Femur (tissue), 1 donor: ENCODE measurements around the gene CNIH2.

ENCODE experiments used
- DNase-seq: peaks from one replicate; pipeline ENCODE4 v3.0.0-alpha.2; 2017

CNIH2 gene

DNA sequence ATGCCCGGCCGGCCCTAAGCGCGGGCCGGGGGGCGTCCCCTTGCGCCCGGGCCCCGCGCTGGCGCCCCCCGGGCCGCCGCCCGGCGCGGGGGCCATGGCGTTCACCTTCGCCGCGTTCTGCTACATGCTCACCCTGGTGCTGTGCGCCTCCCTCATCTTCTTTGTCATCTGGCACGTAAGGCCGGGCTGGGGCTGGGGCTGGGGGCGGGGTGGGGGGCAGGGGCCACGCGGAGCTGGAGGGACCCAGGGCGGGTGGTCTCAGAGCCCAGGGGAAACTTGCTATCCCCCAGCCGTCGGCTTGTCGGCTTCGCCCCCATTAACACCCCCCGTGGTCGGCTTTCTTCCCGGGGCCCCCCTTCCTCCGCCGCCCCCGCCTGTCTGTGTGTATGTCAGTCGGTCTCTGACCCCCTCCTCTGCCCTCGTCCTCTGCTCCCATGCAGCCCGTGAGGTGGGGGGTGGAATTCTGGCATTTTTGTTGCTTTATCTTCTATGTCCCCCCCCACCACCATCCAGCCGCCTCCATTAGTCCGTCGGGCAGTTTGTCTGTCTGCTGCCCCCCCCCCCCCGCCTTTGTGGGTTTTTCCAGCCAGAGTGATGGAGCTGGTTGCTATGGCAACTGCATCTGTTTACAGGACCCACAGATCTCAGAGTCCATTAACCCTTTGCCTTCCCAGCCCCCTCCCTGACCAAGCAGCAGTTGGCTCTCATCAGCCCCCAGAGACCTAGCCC is 552 bp downstream of the CNIH2 start:
- DNase-seq = no peak

DNA sequence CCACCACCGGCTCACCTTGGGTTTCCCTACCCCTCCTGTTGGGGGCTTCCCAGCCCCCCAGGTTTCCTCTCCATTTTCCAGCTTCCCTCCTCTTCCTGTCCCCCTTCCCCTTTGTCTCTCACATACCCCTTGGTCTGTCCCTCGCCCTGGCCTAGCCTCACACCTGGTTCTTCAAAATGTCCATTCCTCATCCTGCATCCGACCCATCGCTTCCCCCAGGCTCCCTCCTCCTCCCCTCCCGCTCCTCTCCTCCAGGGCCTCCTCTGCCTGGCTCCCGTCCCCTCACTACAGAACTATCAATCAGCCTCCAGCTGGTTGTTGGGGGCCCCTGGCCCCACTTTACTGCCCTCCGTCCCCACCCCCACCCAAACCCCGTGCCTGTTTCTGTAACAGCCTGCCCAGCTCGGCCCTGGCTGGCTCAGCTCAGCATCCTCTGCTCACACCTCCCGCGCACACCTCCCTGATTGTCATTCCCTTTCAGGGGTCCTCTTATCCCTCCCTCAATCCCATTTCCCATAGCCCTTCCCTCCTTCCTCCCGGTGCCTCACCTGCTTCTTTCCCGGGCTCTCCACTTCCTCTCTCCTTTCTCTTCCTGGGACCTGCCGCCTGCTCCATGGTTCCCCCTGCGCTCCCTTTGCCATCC is 1.2 kb downstream of the CNIH2 start:
- no peak for DNase-seq

DNA sequence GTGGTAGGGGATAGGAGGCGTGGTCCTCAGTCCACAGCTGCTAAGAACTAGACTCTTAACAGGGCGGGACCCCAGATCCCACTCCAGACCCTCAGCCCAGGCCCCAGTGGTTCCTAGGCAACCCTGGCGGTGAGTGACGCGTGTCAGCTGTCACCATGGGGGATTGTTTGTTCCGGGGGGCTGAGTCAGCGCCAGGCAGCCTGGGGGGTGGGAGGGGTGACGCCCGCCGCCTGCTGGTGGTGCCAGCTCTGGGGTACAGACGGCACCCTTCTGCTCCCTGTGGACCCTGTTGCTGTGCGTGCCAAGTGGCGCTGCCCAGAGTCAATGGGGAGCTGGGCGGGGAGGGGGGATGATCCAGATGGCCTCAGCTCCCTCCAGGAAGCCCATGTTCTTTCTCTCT is 2.5 kb downstream of the CNIH2 start:
- DNase-seq = no peak

DNA sequence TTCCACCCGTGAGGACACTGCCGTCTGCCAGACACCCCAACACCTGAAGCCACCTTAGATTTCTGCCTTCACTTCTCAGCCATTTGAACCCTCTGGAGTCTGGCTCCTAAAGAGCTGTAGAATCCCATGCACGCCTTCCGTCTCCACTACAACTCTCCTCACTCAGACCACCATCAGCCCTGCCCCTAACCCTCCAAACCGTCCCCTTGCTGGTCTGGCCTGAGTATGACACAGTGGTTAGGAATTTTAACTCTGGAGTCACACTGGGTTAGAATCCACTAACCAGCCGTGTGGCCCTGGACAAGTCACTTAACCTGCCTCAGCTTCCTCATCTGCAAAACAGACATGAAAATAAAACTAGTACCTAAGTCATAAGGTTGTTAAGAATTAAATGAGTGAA is 3.0 kb downstream of the CNIH2 start:
- DNase-seq = no peak

DNA sequence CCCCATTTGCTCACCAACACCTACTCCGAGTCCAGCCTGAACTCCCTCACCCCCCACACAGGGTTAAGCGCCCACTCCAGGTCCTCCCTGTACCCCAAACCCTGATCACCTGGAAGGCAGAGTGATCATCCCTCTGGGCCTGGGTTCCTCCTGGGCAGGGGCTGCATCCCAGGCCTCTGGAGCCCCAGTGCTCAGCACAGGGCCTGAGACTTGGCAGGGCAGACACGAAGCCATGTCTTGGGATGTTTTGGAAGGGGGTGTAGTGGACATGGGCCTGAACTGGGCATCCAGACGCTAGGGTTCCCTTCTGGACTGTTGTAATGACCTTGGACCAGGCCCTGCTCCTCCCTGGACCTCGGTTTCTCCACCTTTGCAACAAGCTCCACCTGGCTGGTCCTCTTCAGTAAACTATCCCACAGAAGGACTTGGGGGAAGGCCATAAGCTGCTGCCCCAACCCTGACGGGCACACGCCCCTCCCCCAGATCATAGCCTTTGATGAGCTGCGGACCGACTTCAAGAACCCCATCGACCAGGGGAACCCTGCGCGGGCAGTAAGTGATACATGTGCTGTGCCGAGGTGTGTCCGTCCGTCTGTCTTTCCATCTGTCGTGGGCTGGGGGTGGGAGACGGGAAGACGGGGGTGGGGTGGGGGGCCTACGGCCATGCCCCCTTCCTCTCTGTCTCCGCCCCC is 3.9 kb downstream of the CNIH2 start:
- DNase-seq = no peak

DNA sequence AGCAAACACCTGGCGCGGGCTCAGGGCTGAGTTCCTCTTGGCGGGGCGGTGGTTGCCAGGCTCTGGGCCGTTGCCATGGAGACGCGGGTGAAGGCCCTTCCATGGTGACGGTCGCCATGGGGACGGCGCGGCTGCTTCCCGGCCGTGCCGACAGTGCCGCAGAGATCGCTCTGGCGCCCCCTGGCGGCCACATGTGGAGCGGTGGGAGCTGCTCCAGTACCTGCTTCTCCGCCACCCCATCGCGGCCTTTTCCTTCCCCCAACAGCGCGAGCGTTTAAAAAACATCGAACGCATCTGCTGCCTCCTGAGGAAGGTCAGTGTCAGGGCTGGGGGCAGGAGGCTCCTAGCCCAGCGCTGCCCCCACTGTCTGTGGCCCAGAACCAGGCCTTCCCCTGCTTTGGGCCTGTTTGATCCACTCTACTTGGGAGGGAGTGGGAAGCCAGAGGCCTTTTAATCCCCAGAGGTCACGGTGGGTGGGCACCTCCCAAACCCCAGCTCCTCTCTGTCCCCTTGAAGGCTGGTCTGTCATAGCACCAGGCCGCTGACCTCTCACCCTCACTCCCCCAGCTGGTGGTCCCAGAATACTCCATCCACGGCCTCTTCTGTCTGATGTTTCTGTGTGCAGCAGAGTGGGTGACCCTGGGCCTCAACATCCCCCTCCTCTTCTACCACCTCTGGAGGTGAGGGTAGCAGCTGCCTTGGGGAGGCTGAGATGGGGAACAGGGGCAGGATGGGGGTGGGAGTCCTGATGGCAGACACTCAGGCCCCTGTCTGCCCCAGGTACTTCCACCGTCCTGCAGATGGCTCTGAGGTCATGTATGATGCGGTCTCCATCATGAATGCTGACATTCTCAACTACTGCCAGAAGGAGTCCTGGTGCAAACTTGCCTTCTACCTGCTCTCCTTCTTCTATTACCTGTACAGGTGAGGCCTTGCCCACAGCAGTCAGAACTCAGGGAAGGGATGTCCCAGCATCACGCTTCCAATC is 4.8 kb downstream of the CNIH2 start:
- DNase-seq = peak; percentile 98

DNA sequence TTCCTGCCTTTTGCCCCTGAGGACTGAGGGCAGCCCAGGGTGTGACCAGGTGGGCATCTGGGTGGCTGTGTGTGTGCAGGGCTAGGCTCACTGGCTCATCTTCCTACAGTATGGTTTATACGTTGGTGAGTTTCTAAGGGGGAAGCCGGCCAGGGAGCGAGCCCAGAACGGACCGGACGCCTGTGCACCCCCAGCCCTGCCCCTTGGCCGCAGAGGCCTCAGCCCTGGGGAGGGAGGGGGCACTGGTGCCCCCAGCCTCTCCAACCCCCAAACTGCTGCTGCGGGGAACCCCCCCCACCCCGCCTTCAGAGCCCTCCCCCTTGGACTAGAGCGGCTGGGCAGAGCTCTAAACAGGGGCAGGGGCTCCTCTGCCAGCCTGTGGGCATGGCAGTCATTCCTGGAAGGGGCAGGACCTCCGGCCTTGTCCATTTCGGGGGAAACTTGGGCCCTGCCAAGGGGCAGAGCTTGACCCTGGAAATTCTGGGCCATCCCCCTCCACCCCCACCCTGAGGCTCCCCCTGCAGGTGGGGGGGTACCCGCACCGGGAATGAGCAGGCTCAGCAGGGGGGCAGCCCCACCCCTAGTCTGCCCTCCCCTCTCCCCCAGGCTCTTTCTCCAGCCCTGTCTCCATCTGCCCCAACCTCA is 5.6 kb downstream of the CNIH2 start:
- DNase-seq = no peak

DNA sequence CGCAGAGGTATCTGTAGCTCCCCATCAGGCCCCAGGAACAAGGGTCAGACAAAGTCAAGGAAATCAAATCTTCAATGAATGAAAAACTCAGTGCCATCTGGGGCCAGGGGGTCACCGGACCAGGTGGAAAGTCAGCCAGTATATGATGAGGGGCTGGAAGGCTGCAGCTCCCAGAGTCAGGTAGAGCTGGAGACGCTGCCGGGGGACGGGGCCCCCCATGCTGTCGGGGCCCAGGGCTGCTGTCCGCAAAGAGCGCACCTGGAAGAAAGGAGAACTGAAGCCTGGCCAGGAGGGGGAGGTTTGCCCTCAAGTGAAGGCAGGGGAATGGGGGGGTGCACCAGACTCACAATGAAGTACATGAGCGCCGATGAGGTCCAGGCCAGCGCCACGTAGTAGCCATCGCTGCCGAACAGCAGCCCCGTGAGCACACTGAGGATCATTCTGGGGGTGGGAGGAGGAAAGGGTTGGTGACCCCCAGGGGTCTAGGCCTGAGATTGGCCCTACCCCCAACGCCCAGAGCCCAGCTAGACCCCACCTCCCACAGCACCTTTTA is 6.6 kb downstream of the CNIH2 start:
- DNase-seq = no peak

DNA sequence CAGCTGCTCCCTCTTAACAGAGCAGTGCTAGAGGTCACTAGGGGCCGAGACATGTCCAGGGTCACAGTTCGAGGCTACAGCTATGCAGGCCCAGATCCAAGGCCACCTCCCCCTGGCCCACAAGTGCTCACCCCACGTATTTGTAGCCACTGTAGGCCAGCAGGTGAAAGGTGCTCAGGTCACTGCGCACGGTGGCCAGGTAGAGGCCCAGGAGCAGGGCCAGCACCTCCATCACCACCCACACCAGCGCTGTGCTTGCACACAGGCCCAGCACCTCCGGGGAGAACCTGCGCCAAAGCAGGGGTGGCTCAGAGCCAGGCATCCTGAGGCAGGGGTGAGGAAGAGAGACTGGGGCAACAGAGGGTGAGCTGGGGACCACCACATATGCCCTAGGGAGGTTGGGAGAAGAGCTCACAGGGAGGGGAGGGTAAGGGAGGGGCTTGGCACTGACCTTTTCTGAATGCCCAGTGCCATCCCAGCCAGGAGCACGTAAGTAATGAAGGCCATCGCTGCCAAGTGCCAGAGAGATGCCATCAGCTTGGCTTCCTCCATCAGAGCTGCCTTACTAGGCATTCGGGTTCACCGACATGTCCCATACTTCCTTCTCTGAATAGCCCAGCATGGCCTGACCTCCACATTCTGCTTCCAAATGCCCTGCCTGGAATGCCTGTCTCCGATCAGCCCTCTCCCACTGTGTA is 7.4 kb downstream of the CNIH2 start:
- peak; percentile 49 for DNase-seq

DNA sequence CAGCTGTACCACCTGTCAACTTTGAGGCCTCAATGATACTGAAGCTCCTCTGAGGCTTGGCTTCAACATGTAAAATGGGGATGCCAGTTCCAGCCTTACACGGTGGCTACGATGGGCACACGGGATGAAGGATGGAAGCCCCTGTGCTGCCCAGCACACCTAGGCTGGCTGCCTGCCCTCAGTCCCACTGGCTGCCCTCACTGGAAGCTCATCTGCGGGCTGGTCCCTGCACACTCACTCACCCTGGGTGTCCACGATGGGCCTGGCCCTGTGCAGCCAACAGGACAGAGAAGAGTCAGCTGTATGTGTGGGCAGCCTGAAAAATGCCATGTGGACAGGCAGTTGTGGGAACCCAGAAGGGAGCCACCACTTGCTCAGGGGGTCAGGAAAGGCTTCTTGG is 8.7 kb downstream of the CNIH2 start:
- peak; percentile 24 for DNase-seq

DNA sequence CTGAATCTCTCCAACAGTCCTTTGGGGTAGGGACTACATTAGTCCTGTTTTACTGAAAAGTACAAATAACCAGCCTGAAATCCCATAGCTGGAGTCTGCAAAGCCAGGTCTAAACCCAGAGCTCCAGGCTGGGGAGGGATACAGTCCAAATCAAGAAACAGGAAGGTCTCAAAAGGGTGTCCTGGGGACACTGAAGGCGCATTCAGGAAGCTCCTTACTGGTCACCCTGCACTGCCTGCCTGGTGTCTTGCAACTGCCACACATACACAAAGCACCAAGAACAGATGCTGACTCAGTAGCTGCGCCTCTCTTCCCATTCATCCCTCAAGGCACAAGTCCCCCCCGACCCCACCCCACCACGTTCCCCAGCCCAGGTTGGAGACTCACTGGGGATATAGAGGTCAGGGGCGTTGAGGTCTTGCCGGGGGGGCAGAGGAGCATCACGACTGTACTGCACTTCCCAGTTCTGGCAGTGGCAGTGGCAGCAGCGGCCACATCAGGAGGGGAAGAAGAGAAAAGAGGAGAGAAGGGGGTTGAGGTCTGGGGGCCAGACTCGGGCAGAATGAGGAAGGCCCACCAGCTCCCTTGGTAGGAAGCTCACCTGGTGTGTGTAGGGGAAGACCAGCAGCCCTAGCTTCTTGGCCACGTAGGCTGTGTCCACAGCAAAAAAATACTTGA is 9.4 kb downstream of the CNIH2 start:
- DNase-seq = peak; percentile 26

DNA sequence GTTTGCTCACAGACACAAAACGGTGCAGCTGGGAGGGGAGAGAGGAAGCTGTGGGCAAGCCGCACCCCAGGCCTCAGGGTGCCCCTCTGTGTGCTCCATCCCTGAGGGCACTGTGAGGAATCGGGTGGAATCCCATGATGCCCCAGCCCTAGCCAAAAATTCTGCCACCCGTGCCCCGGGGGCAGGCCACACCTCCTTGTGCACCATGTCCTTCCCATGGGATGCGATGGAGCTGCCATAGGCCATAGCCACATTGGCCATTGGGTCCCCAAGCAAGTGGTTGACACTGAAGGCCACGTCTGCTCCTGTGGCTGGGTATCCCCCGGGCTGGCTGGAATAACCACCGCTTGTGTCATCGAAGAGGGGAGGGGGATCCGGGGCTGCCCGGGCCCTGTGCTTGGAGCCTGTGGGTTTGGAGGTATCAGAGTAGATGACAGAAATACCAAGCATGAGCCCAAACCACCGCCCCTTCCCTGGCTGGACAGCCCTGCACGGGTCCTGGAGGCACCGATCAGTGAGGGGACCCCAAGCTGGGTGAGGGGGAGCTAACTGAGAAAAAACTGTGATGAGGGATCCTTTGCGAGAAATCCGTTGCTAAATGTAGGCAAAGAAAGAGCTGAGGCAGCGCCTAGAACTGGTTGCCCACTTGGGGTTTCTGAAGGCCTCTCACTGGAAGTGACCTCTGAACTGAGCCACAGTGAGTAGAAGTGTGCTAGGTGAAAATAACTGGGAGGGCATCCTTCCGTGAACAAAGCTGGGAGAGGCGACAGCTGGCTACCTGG is 10.1 kb downstream of the CNIH2 start:
- peak; percentile 48 for DNase-seq

DNA sequence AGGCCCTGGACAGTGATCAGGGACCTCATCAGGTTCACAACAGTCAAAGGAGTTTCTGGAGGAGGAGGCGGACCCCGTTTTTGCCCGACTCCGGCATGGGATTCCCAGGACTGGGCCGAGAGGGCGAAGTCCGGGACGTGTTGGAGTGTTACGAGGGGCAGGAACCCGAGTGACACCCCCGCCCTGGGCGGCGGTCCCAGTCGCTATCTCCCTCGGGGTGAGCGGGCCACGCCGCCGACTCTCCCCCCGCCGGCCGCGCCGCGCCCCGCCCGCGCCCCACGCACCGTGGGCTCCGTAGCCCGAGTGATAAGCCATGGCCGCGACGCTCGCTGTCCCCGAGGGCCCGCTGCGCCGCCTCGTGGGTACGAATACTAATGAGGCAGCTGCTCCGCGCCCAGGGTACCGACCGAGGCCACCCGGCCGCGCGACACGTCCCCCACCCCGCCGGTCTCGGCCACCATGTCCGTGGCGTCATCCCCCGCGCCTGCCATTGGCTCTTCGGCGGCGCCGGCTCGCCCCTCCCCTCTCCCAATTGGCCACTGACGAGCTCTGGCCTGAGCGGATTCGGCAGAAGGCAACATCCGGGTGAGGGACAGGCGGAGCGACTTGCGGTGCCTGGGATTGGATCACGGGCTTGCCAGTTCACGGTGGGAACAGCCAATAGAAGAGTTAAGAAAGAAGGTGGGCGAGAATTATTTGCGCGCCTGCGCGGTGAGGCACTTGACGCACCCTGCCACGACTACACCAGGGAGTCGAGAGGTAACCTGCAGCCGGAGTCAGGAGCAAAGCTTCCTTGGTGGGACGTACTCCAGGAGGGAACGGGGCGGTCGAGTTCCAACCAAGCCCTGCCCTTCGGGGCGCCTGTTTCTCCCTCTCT is 10.9 kb downstream of the CNIH2 start, which contains the start of gene YIF1A:
Gene YIF1A, minus strand, starts transcription at position 473 of the 877 bp plus-strand sequence. Its CDS starts 158 bp downstream, at position 315.
- peak; percentile 100 for DNase-seq

DNA sequence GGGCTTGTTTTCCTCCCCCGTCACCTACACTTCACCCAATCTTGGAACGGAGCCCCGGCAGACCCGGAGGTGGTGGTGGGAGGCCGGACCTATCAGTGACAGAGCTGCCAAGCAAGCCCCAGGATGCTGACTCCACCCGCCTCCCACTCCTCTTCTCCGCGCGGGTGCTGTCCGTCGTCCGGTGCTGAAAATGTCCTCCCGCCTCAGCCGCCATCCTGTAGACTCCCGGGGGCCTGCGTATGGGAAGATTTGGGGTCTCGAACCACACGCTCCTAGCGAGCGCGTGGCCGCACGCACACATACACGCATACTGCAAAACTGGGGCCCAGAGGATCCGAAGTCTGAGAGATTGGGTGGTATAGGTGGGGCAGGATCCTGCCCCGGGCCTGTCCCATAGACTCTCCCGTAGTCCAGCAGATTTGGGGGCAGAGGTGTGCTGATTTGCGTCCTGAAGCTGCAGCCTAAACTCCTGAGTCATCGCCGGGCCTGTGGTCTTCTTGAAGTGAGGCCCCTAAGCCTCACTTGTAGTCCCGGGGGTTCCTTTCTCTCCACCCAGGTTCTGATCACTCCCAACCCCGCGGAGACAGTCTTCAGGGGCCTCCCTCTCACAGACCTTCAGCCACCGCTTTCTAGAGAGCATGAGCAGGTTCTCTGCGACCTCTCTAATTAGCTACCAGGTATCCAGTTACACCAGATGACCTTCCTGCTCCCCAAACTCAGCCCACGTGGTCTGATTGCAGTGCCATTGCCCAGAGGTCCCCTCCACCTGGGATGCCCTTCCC is 11.8 kb downstream of the CNIH2 start:
- DNase-seq = peak; percentile 91

DNA sequence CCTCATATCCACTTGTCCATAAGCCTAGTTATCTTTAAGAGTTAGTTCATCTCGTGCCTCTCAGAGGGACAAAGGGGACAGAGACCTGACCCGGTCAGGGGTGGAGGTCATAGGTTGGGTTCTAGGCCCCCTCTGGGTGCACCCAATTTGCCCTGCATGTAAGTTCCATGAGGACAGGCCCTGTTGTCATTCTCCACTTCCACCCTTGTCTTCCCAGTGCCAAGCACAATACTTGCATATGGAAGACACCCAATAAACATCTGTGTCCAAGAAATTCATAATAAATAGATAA is 12.3 kb downstream of the CNIH2 start:
- DNase-seq = no peak

DNA sequence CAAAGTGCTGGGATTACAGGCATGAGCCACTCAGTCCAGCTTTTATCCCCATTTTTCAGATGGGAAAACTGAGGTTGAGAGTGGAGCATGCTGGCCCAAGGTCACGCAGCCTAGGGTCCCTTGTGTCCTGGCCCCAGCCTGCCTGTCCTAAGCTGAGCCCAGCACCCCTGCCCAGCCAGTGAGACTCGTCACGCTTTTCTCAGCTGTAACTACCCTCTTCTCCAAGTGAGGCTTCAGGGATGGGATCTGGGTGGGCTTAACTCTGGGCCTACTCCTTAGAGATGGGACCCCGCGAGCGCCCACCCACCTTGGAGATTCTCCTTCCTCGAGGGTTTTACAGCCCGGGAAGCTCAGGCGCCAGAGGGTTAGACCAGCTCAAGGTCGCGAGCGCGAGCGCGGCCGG is 13.3 kb downstream of the CNIH2 start:
- DNase-seq = no peak

DNA sequence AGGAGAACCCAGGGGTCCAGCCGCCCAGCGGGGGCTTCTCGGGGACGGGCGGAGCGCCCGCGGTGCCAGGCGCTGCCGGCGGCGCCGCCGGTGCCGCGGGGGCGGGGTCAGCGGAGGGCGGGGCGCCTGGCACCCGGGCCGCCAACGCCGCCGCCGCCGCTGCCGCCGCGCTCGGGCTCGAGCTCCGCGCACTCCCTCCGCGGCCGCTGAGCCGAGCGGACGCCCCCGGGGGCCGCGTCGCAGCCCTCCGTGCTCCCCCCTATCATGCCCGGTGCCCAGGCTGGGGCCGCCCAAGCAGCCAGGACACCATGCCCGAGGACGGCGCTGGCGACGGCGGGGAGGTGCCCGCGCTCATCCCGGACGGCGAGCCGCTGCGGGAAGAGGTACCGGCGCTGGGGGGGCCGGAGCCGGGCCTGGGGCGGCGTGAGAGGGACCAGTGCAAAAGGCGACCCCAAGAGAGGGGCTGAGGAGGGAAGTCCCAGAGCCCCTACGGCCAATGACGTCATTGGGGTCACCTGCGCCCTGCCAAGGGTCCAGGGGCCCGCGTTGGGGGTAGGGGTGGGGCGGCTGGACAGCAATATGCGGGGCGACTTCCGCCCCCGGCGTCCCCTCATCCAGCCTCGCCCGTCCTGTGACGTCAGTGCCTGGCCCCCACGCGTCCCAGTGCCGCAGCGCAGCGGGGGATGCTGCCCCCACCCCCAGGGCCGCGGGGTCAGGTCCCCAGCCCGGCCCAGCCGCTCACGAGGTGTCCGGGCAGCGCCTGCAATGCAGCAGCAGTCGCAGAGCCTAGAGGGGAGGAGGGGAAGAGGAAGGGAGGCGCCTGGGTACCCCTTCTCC is 13.9 kb downstream of the CNIH2 start, which contains the start of gene TMEM151A:
Gene TMEM151A, plus strand, starts transcription at position 189 of the 837 bp plus-strand sequence. Its CDS starts 120 bp downstream, at position 309.
- DNase-seq = peak; percentile 25
